Tibial nerve (tissue), 3 donors: Measurements from ENCODE around the gene ERBB2.

Experiments
- POLR2A ChIP-seq, 2 donors: fragments of 450-650 bp; IDR thresholded peaks; one replicate each; pipeline ENCODE4 v1.6.1; 2017; ENCODE audit warnings: antibody characterized with exemption in 2 of 2, mild to moderate bottlenecking in 2 of 2, moderate library complexity in 2 of 2
- TF ChIP-seq, protein P1 (sequence below), 5 experiments: fragments of 200-600 bp in 3 of 5; fragments of 450-650 bp in 2 of 5; sonication (generic) in 3 of 5; IDR thresholded peaks; one replicate each; pipeline ENCODE4 v1.5.1; 2016 to 2019; ENCODE audit warnings: antibody characterized with exemption in 5 of 5, mild to moderate bottlenecking in 3 of 5, moderate library complexity in 2 of 5

DNA sequence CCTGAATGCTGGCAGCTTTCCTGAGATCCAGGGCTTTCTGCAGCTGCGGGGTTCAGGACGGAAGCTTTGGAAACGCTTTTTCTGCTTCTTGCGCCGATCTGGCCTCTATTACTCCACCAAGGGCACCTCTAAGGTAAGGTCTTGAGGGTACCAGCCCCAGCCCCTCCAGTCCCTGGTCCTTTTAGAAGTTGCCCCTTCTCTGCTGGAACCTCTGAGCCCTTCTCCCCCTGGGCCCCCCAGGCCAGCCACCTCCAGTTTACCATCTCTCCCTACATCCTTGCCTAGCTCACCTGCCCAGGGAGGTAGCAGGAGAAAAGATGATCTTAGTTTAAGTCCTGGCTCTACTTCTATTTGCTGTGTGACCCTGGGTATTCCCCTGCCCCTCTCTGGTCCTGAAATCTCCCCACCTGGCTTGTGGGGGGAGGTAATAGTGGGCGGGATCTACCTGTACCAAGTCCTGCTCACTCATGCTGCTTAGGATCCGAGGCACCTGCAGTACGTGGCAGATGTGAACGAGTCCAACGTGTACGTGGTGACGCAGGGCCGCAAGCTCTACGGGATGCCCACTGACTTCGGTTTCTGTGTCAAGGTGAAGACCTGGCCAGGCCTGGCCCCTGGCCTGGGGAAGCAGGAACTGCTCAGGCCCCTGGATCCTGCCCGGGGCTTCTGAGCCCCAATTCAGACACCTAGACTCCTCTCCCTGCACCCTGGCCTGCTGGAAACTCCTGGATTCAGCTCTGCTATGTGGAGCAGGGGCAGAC lies 44.4 kb downstream of the ERBB2 start:
- TF ChIP-seq, protein P1, sequence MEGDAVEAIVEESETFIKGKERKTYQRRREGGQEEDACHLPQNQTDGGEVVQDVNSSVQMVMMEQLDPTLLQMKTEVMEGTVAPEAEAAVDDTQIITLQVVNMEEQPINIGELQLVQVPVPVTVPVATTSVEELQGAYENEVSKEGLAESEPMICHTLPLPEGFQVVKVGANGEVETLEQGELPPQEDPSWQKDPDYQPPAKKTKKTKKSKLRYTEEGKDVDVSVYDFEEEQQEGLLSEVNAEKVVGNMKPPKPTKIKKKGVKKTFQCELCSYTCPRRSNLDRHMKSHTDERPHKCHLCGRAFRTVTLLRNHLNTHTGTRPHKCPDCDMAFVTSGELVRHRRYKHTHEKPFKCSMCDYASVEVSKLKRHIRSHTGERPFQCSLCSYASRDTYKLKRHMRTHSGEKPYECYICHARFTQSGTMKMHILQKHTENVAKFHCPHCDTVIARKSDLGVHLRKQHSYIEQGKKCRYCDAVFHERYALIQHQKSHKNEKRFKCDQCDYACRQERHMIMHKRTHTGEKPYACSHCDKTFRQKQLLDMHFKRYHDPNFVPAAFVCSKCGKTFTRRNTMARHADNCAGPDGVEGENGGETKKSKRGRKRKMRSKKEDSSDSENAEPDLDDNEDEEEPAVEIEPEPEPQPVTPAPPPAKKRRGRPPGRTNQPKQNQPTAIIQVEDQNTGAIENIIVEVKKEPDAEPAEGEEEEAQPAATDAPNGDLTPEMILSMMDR (IDR thresholded peaks at IDR 0.05), result no peak
- no peak for TF ChIP-seq POLR2A (IDR thresholded peaks at IDR 0.05)
